OCI-LY3 (cell line): Measurements from ENCODE around the gene EIF1AD.
"Not testable (repeated sequence)": the region's sequence is repeated elsewhere in the genome, so short reads cannot be mapped to it uniquely, and the experiment has no call there.

ENCODE experiments used
- H2AFZ ChIP-seq: fragments of 200-600, 300-600 bp; shearing (Covaris generic); 2 replicates; pipeline ENCODE4 v1.6.0; 2014; ENCODE audit warnings: antibody characterized with exemption, low read depth, low read length
- H3K27ac ChIP-seq: fragments of 200-600, 300-600 bp; sonication (generic); 2 replicates; pipeline ENCODE4 v1.5.1; 2014; ENCODE audit warnings: mild to moderate bottlenecking, low read length, moderate library complexity, mixed read lengths
- H3K27me3 ChIP-seq: fragments of 200-600, 300-600 bp; sonication (generic); 2 replicates; pipeline ENCODE4 v1.6.1; 2014; ENCODE audit warnings: low read depth, low read length, mixed read lengths
- H3K36me3 ChIP-seq: fragments of 200-600, 300-600 bp; sonication (generic); replicated peaks from 2 replicates; pipeline ENCODE3; 2014; ENCODE audit warnings: low read depth, low read length, mixed read lengths
- H3K4me1 ChIP-seq: fragments of 300-600, 200-600 bp; sonication (generic); 2 replicates; pipeline ENCODE4 v1.6.1; 2014; ENCODE audit warnings: low read length, mixed read lengths
- H3K4me2 ChIP-seq: fragments of 200-600, 300-600 bp; sonication (generic); 2 replicates; pipeline ENCODE4 v1.6.1; 2014; ENCODE audit warnings: low read length, mixed read lengths
- H3K4me3 ChIP-seq: fragments of 300-600, 200-600 bp; sonication (generic); 2 replicates; pipeline ENCODE4 v1.5.1; 2014; ENCODE audit warnings: antibody characterized with exemption, mild to moderate bottlenecking, low read length, moderate library complexity
- H3K79me2 ChIP-seq: fragments of 300-600, 200-600 bp; shearing (Covaris generic); 2 replicates; pipeline ENCODE4 v1.6.1; 2014; ENCODE audit warnings: mild to moderate bottlenecking, low read length, mixed read lengths
- H3K9ac ChIP-seq: fragments of 300-600, 200-600 bp; shearing (Covaris generic); 2 replicates; pipeline ENCODE4 v1.6.0; 2014; ENCODE audit warnings: mild to moderate bottlenecking, low read length, moderate library complexity
- H3K9me3 ChIP-seq: fragments of 200-600, 300-600 bp; shearing (Covaris generic); 2 replicates; pipeline ENCODE4 v1.6.1; 2014; ENCODE audit warnings: low read length, mixed read lengths; ENCODE audit not compliant: insufficient read depth
- H4K20me1 ChIP-seq: fragments of 200-600, 300-600 bp; sonication (generic); 2 replicates; pipeline ENCODE4 v1.6.1; 2016; ENCODE audit warnings: low read length, mixed read lengths; ENCODE audit not compliant: insufficient read depth
- CTCF ChIP-seq: fragments of 200-600, 300-600 bp; sonication (generic); IDR thresholded peaks from 2 replicates; pipeline ENCODE4 v1.5.1; 2014; ENCODE audit warnings: antibody characterized with exemption, low read length, low read depth
- EZH2phosphoT487 ChIP-seq: fragments of 200-600 bp; shearing (Covaris generic); IDR thresholded peaks from 2 replicates; pipeline ENCODE4 v1.6.1; 2018; ENCODE audit warnings: antibody characterized with exemption, mixed run types, low read depth

The EIF1AD gene

GRCh38 chr11:66011785-66012303 lies 9.9 kb upstream of the EIF1AD start, which contains the start of gene CST6:
TSS of gene CST6 (plus strand) at chr11:66012008. CDS start at chr11:66012045, 37 bp downstream.
- H3K27ac ChIP-seq: no peak within 1 kb of the TSS
- H3K36me3 ChIP-seq: no peaks in the 10 kb centered on the region
- H3K9ac ChIP-seq: no peak within 1 kb of the TSS
- TF ChIP-seq EZH2phosphoT487 (no peak), CTCF (no peak)
- H3K4me2 ChIP-seq: no peak within 1 kb of the TSS
- no peaks in the 10 kb centered on the region for H3K9me3 ChIP-seq
- H3K4me3 ChIP-seq: no peak within 1 kb of the TSS
- H3K27me3 ChIP-seq: no peaks in the 10 kb centered on the region
- H2AFZ ChIP-seq: no peak within 1 kb of the TSS
- no peaks in the 10 kb centered on the region for H3K79me2 ChIP-seq
- no peaks in the 10 kb centered on the region for H4K20me1 ChIP-seq
- no peaks in the 10 kb centered on the region for H3K4me1 ChIP-seq

DNA sequence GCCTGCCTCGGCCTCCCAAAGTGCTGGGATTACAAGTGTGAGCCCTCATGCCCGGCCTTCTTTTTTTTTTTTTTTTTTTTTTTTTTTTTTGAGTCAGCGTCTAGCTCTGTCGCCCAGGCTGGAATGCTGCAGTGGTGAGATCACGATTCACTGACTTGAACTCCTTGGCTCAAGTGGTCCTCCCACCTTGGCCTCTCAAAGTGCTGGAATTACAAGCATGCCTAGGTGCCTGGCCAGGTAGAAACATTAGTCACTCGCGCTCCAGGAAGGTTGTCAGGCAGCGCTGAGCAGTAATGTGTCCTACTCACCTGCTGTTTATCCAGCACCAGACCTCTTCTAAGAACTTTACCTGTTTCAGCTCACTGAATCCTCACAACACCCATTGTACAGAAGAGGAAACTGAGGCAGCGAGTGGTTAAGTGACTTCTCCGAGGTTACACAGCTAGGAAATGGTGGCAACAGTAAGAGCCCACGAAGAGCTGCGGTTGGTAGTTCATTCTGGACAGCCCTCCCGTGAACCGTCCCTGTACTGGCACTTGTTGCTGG lies 9.4 kb upstream of the EIF1AD start:
- Histone ChIP-seq H3K27me3 (no peaks in the 10 kb centered on the region), H4K20me1 (no peaks in the 10 kb centered on the region), H3K4me2 (no peak overlapping the region), H3K9me3 (no peaks in the 10 kb centered on the region), H3K79me2 (no peaks in the 10 kb centered on the region), H2AFZ (no peak overlapping the region), H3K27ac (no peak overlapping the region), H3K4me3 (no peak overlapping the region), H3K9ac (no peak overlapping the region), H3K36me3 (no peaks in the 10 kb centered on the region), H3K4me1 (no peaks in the 10 kb centered on the region)
- TF ChIP-seq CTCF (no peak), EZH2phosphoT487 (no peak)

- not testable (repeated sequence) for H3K27ac ChIP-seq, H3K79me2 ChIP-seq, H3K4me1 ChIP-seq, H3K4me2 ChIP-seq, H4K20me1 ChIP-seq, H2AFZ ChIP-seq, H3K36me3 ChIP-seq, H3K4me3 ChIP-seq, H3K9me3 ChIP-seq, H3K9ac ChIP-seq, H3K27me3 ChIP-seq
These were observed 8.1 kb upstream of the EIF1AD start for GRCh38 chr11:66010036-66010435.

- H2AFZ ChIP-seq: no peak overlapping the region
- H3K79me2 ChIP-seq: peaks cover 9% of the 10 kb centered on the region
- H3K27me3 ChIP-seq: no peaks in the 10 kb centered on the region
- H3K4me3 ChIP-seq: no peak overlapping the region
- peaks cover 19% of the 10 kb centered on the region for H3K36me3 ChIP-seq
- H4K20me1 ChIP-seq: no peaks in the 10 kb centered on the region
- H3K4me2 ChIP-seq: no peak overlapping the region
- H3K9ac ChIP-seq: no peak overlapping the region
- no peaks in the 10 kb centered on the region for H3K9me3 ChIP-seq
- H3K27ac ChIP-seq: no peak overlapping the region
- no peak for TF ChIP-seq CTCF
- no peak for TF ChIP-seq EZH2phosphoT487
- H3K4me1 ChIP-seq: 0 out of 2 replicates have a peak, but pooled peaks cover under 1% of the 10 kb centered on the region
These were observed 6.6 kb upstream of the EIF1AD start for GRCh38 chr11:66008468-66009101.
